ENCODE measurements around the gene NAMPT.
"Not testable (repeated sequence)": the region's sequence is repeated elsewhere in the genome, so short reads cannot be mapped to it uniquely, and the experiment has no call there.

NAMPT gene

DNA sequence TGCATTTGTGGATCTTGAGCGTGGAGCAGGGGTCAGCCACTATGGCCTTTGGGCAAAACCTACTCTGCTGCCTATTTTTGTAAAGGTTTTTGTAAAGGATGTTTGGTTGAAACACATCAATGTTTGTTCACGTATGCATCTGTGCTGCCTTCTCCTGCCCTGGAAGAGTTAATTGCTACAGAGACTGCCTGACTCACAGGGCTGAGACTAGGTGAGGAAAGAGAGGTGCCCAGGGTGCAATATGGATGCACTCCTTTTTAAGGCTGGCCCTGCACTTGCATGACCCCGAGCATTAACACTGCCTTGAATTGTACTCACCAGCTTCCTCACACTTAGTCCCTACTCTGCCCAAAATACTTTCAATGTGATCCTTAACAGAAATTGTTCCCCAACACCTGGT is 20.9 kb upstream of the NAMPT start:
- FAIRE-seq = no peak
- DNase-seq (ENCODE audit: insufficient read length, low spot score) = no peak

DNA sequence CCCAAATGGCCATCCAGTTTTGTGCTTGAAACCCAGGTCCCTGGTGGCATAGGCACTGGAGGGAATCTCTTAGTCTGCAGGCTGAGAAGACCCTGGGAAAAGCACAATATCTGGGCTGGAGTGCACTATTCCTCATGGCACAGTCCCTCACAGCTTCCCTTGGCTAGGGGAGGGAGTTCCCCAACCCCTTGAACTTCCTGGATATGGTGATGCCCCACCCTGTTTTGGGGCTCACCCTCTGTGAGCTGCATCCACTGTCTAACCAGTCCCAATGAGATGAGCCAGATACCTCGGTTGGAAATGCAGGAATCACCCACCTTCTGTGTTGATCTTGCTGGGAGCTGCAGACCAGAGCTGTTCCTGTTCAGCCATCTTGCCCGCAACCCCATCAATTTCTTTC is 19.8 kb upstream of the NAMPT start:
- DNase-seq (ENCODE audit: insufficient read length, low spot score) = no peak
- FAIRE-seq = no peak

DNA sequence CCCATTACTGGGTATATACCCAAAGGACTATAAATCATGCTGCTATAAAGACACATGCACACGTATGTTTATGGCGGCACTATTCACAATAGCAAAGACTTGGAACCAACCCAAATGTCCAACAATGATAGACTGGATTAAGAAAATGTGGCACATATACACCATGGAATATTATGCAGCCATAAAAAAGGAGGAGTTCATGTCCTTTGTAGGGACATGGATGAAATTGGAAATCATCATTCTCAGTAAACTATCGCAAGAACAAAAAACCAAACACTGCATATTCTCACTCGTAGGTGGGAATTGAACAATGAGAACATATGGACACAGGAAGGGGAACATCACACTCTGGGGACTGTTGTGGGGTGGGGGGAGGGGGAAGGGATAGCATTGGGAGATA is 13.8 kb upstream of the NAMPT start:
- not testable (repeated sequence) for FAIRE-seq

DNA sequence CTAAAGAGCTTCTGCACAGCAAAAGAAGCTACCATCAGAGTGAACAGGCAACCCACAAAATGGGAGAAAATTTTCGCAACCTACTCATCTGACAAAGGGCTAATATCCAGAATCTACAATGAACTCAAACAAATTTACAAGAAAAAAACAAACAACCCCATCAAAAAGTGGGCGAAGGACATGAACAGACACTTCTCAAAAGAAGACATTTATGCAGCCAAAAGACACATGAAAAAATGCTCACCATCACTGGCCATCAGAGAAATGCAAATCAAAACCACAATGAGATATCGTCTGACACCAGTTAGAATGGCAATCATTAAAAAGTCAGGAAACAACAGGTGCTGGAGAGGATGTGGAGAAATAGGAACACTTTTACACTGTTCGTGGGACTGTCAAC is 13.4 kb upstream of the NAMPT start:
- not testable (repeated sequence) for FAIRE-seq; DNase-seq (ENCODE audit: insufficient read length, low spot score)

More for the DNA sequence above, 13.8 kb upstream of the NAMPT start:
- not testable (repeated sequence) for DNase-seq (ENCODE audit: insufficient read length, low spot score)

DNA sequence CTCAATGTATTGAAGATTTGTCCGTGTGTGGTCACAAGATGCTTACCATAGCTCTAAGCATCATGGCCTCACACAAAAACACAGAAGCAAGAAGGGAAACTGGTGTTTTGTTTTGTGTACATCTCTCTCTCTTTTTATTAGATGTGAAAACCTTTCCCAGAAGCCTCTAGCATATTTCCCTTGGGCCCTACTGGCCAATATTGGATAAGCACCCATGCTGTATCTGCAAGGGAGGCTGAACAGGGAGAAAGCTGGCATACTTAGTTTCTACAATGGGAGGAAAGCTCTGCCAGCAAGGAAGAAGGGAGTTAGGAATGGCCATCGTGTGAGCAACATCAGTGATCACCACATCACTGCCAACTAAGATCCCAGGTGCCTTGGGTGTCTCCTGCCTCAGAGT is 9.6 kb upstream of the NAMPT start:
- no peak for FAIRE-seq
- DNase-seq (ENCODE audit: insufficient read length, low spot score) = no peak

DNA sequence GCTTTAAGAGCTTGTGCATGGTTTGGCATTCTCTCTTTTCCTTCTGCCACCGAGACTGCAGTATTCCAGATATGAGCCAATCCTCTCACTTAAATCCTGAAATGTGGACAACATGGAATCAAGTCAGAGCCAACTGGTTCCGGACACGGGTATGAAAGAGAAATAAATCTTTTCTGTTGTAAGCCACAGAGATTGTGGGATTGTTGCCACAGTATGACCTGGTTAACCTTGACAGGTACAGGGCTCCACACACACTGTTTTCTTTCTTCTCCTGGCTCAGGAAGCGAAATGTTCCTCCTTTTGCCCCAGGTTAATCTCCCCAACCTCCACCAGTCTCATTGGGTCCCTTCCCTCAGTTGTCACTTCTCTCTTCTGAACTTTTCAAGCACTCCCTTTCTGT is 6.5 kb upstream of the NAMPT start:
- DNase-seq (ENCODE audit: insufficient read length, low spot score) (no peak), FAIRE-seq (no peak)

DNA sequence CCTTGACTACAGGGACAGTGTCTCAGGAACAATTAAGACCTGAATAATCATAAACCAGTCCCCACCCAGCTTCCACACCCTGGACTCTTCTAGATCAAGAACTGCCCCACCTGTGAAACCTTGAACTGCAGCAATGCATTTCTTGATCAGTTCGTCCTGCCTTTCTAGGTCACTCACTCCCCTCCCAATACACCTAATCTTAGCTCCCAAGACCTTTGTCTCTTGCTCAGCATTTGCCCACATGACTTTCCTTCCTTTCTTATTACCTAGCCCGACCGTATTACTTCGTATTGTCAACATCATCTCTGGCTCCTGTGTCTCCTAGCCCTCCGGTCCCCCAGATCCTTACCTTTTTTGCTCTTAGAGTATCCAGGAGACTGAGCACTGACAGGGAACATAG is 5.5 kb upstream of the NAMPT start:
- DNase-seq (ENCODE audit: insufficient read length, low spot score) = no peak
- FAIRE-seq = no peak

DNA sequence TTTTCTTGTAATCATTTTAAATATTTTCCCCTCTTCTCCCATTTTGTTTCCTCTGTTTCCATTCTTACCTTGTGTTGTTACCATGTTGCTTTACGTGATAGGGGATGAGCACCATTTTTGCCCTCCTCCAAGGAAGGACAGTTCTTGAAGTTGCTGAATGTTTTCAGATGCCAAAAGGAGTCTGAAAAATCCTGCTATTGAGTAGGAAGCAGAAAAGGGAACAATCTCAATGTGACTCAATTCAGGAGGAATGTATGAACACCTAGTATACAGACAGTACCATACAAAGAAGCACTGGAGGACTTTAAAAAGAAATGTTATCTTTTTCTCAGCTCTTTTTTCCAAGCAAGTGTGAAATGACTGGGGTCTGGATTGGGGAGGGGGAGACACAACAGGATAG is 5.1 kb upstream of the NAMPT start:
- FAIRE-seq = no peak
- DNase-seq (ENCODE audit: insufficient read length, low spot score) = no peak

DNA sequence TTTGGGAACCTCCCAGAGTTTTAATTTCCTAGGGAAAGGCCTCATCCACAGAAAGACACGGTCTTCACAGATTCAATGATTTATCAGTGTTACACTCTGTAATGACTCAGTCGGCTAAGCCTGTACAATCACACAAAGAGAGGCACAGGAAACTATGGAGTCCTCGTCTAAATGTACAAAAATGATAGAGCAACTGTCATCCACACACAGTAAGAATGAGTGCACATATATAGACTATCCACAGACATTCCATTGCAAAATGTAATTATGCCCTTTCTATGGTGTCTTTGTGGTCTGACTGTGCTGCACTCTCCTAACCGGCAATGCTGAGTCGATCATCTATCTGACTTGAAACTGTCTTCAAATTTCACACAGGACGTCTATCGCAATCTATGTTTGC is 3.5 kb upstream of the NAMPT start:
- no peak for FAIRE-seq
- no peak for DNase-seq (ENCODE audit: insufficient read length, low spot score)

DNA sequence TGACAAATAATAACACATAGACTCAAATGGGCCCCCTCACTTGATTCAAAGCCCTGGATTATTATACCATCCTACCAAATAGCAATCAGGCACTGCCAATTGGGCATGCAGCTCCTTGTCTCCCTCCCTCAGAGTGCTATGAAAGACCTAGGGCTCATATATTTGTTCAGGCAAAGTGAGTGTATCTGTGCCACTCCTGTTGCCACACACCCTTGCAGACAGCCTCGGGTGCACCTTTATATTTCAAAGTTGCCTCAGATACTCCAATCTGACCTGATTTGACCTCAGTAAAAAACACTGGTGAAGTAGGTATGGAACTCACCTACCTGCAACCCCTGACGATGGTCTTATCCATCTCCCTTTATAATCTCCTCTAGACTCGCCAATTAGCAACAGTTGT is 3.0 kb upstream of the NAMPT start:
- FAIRE-seq (no peak), DNase-seq (ENCODE audit: insufficient read length, low spot score) (no peak)

DNA sequence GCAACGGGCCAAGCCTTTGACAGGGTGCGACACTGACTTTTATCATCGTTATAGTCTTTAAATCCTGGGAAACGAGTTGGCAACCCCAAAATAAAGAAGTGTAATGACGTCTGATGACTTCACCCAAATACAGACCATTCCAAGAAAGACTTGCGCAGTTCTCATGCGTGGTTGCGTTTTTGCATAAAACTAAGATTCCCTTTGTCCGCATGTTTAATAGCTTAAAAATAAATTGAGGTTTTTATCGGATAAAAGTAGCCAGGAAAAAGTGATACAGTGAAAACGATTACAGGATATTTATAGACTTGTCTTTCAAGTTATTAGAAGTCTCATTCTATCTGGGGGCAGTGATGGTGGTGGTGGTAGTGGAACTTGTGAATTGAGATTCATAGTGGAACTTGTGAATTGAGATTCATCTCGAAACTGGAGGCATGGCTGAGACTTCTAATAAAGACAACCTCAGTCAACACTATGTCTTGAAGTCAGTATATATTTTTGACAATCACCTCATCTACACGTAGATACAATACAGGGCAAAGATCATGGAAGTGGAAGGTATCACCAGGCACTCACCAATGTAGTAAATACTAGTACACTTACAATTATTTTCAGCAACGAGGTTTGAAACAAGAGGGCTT is 1.2 kb upstream of the NAMPT start:
- DNase-seq (ENCODE audit: insufficient read length, low spot score) (peak; percentile 21), FAIRE-seq (peak; percentile 96)

DNA sequence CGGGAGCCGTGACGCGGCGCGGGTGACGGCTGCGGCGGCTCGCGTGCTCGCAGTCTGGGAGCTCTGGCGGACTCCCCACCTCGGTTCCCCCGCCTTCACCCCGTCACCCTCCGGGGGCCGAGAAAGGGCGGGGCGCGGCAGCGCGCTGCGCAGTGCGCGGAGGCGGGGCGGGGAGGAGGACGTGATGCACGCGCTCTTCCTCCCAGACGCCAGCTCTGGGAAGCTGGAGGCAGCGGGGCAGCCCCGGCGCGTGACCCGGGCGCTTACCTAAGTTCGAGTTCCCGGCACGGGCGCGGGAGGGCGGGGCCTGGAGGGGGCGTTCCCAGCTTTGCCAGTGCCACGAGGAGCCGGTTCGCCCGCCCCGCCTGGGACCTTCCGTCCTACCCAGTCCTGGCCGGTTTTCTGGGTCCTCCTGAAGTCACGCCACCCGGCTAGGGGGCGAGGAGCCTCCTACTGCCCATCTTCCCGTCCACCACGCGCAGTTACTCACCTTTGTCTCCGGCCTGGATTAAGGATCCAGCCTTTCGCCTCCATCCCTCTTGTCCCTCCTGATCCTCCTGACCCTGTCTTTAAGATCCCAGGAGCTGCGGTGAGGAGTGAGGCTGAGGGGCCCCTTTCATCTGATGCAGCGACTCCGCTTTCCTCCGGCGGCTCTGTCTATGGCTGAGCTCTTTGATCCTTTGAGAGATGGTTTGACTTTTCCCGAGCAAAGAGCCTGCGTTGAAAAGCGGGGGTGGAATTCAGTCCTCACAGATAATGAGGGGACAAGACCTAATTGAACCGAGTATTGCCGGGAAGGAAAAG is 470 bp upstream of the NAMPT start:
- no peak for FAIRE-seq
- DNase-seq (ENCODE audit: insufficient read length, low spot score) = peak; percentile 80

DNA sequence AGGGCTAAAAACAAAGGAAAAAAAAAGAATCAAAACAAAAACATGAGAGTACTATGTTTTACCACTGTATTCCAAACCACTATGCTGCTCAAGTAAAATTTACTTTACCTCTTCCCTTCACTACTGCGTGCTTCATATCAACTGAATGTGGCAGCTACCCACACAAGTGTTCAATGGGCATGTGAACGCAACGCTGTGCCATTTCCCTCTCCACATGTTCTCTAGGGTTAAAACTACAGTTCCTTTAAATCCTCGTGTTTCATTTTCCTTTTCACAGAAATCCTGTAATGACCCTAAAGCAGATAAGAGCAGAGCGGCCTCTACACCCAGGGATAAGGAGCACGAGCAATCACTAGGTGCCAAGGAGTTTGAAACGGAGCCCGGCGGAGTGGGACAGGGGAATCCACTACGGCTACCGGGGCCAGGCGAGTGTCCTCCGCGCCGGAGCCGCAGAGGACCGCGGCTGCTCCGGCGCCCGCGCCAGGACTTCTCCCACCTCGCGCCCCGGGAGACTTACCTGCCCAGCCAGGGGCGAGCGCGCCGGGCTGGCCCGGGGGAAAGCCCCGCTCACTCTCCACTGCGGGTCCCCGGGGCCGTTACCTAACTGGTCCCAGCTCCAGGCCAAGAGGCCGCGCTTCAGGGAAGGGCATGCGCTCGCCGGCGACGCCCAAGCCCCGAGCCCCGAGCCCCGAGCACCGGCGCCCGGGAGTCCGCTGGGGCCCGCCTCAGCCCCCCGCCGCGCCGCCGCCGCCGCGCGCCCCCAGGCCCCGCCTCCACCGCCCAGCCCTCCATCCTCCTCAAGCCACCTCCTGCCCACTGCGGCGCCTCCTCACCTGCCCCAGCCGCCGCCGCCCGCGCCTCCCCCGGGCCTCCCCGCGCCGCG is 711 bp downstream of the NAMPT start:
- FAIRE-seq = peak; percentile 87
- DNase-seq (ENCODE audit: insufficient read length, low spot score) = no peak

DNA sequence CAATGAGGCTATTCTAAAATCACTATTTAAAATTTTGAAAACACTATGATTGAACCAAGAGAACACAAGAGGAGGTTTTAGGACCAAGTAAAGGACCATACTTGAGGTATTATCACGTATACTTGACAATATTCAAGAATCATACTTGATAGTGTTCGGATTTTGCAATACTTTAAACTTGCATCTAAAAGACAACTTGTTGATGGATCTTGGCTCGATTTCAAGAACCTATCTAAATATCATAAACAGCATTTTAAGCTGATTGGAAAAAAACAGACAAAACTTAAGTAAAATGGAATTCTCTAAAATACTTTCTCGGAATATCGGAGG is 1.3 kb downstream of the NAMPT start:
- FAIRE-seq (no peak), DNase-seq (ENCODE audit: insufficient read length, low spot score) (no peak)

DNA sequence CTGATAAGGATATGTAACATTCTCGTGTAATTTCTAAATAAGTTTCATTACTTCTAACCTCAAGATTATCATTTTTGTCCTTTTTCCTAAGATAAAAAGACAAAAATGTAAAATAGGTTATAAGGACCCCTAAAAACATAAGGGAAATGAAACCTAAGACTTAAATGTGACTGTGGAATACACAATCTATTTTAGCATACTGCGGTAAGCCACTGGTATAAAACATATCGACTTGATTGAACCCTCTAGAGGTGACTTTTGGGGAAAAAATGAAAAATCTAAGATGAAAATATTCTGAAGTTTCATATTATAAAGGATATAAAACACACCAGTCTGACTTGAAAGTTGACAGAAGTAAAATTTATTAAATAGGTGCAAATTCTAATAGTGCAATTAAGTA is 1.9 kb downstream of the NAMPT start:
- no peak for DNase-seq (ENCODE audit: insufficient read length, low spot score)
- FAIRE-seq = peak; percentile 31

DNA sequence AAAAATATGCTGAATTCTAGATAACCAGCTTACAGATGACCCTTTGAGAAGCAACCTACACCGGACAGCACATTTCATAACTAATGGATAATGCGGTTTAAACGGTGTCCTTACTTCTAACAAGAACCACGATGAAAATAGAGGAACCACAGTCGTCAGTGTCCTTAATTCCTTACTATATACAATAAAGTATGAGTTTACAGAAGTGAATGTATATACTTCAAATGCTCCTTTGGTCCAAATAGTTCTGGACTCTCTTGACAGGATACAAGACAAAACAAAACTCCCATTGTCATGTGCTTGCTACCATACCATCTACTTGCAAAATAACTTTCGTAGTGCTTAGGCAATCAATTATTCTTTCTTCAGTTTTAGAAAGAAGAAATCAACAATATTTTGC is 2.4 kb downstream of the NAMPT start:
- FAIRE-seq (no peak), DNase-seq (ENCODE audit: insufficient read length, low spot score) (no peak)

DNA sequence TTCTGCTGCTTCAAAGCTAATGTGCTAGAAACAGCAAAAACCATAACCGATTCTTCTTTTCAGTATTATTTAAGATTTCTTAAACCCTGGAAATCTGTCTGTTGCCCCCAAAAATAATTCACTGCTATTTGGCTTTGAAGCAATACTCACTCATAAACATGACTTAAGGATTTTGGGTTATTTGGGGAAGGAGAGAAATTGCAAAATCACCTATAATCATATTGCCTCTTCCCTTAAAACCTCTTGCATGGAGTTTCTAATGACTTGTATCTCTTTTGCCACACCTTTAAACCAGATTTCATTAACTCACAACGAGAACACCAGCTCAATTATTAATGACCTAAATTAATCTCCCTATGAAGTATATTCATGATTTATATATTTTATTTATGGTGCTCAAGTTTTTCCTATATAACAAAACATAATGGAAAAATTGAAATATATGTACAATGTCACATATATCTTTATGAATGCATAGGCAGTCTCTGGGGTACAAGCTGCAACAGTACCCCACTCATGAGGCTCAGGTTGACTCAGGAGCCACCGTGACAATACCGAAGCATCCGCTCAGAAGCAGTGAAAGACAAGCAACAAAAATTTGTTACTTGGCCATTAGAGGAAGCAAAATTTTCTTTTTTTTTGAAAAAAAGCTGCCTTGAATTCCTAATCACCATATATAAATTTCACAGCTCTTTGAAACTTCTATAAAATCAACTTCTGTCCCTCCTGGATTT is 3.0 kb downstream of the NAMPT start:
- no peak for DNase-seq (ENCODE audit: insufficient read length, low spot score)

DNA sequence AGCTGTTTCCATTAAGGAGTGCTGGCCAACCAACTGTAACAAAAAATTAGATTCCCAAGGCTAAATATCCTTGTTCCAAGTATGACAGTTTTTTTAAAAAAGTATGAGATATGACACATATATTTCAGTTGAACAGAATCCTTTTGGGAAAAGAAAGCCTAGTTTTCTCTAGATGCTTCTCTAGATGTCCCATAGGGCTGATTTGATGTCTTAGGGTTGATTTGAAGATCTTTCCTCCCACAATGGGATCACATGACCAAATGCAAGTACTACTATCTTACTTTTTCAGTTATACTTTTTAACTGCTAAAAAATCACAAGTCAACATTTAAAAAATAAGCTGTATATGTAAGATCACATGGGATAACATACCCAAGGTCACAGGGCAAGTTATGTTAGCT is 3.7 kb downstream of the NAMPT start:
- no peak for DNase-seq (ENCODE audit: insufficient read length, low spot score)
- FAIRE-seq = no peak

More for the DNA sequence above, 3.0 kb downstream of the NAMPT start:
- peak; percentile 55 for FAIRE-seq

DNA sequence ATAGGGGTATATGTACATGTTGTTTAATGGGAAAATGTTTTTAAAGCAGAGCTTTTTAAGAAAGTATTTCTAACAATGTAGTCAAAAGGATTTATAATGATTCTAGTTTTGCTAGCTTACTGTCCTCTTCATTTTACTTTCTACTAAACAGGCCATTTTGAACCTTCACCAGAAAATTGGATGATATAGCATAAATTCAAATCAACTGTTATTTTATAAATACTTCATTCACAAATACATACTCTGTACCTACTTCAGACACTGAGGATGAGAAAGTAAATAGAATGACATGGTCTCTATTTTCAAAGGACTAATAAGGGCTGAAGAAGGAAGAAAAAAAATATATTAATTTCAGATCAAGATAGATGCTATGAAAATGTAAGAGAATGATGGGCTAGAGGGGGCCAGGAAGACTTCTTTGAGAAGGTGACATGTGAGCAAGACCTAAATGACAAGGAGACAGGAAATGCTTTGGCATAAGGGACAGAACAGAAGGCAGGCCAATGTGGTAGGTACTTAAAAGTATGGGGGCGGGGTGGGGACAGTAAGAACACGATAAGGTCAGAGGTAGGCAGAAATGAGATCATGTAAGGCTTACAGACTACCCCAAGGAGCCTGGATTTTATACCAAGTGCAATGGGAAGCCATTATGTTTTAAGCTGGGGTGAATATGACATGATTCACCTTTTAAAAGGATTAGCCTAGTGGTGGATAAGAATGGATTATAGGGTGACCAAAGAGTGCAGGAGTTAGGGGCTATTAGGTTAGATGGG is 5.2 kb downstream of the NAMPT start:
- FAIRE-seq = no peak

DNA sequence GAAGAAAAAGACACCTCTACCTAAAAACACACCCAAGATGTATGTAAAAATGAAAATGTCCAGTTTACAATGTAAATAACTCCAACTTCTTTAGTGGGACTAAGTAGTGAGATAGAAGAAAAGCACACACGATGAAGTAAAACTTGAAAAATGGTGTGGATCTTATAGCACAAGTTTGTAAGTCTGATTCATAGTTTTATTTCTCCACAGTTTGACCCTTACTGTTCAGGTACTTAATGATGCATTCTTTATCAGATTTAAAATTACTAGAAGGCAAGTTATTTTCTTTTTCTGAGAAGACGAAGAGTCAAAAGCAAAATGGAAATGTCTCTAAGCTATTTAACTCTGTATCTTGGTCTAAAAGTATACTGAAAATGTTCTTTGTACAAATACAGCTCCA is 6.1 kb downstream of the NAMPT start:
- FAIRE-seq (no peak), DNase-seq (ENCODE audit: insufficient read length, low spot score) (no peak)

More for the DNA sequence above, 5.2 kb downstream of the NAMPT start:
- DNase-seq (ENCODE audit: insufficient read length, low spot score) = no peak

All from GM19239 (cell line).